ENCODE data around the gene MT1B.

Gene MT1B

DNA sequence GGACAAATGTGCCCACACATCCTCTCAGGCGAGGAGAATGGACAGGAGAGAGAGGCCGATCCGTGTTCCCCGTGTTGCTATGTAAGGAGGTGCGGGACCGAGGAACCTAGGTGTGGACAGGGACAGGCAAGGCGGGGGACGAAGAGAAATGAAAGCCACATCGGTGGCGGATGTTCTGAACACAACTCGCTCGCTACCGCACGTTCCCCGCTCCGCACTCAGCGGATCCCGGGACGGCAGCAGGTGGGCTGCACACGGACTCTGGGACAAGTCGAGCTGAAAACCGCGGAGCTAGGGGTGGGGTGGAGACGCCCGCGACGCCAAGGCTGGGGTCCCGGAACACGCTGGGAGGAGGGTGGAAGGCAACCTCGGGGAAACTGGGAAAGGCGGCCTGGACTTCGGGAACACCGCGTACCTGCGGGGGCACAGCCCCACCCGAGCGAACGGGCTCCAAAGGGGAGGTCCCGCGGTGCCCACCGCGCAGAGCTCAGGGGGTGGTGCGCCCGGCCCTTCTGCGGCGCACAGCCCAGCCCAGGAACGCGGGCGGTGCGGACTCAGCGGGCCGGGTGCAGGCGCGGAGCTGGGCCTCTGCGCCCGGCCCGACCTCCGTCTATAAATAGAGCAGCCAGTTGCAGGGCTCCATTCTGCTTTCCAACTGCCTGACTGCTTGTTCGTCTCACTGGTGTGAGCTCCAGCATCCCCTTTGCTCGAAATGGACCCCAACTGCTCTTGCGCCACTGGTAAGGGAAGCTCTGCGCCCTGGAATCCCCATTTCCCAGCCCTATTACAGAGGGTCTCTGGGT lies 26.3 kb upstream of the MT1B start, which contains the start of gene MT1E:
TSS of gene MT1E (plus strand) at position 642 of the 803 bp plus-strand sequence. CDS start at position 713, 71 bp downstream.
- no peak within 1 kb of the TSS for H3K27ac ChIP-seq (ENCODE audit: low read length)

GRCh38 chr16:56625943-56626654 lies 25.6 kb upstream of the MT1B start:
- H3K4me2 ChIP-seq (ENCODE audit: low read length): peak overlapping the region; percentile 71
- TF ChIP-seq CTCF (IDR thresholded peaks at IDR 0.05; ENCODE audit: low read depth, low read length) (no peak), EZH2phosphoT487 (IDR thresholded peaks at IDR 0.05; ENCODE audit: low read depth) (no peak)
- H3K4me3 ChIP-seq (ENCODE audit: low read length): peak overlapping the region; percentile 80
- H3K79me2 ChIP-seq (ENCODE audit: low read length): no peaks in the 10 kb centered on the region
- peaks cover 24% of the 10 kb centered on the region for H3K4me1 ChIP-seq (ENCODE audit: low read length)
- no peaks in the 10 kb centered on the region for H3K9me3 ChIP-seq (ENCODE audit: insufficient read depth, low read length)
- peaks cover 12% of the 10 kb centered on the region for H3K27me3 ChIP-seq (ENCODE audit: low read depth, low read length)
- H4K20me1 ChIP-seq (ENCODE audit: insufficient read depth, low read length): no peaks in the 10 kb centered on the region
- peak overlapping the region; percentile 53 for H3K9ac ChIP-seq (ENCODE audit: low read length)
- H3K36me3 ChIP-seq (replicated peaks; ENCODE audit: low read depth, low read length): no peaks in the 10 kb centered on the region
- H3K27ac ChIP-seq (ENCODE audit: low read length): no peak overlapping the region
- H2AFZ ChIP-seq (ENCODE audit: low read depth, low read length): peak overlapping the region; percentile 58; the same call in 1 of the 2 replicates

More for the DNA sequence above, 26.3 kb upstream of the MT1B start, which contains the start of gene MT1E:
- no peaks in the 10 kb centered on the region for H3K36me3 ChIP-seq (replicated peaks; ENCODE audit: low read depth, low read length)
- H3K27me3 ChIP-seq (ENCODE audit: low read depth, low read length): peaks cover 12% of the 10 kb centered on the region
- H3K4me2 ChIP-seq (ENCODE audit: low read length): peak within 1 kb of the TSS; percentile 71
- H3K9me3 ChIP-seq (ENCODE audit: insufficient read depth, low read length): no peaks in the 10 kb centered on the region
- H3K4me3 ChIP-seq (ENCODE audit: low read length): peak within 1 kb of the TSS; percentile 80
- H2AFZ ChIP-seq (ENCODE audit: low read depth, low read length): peak within 1 kb of the TSS; percentile 58; the same call in 1 of the 2 replicates
- H3K79me2 ChIP-seq (ENCODE audit: low read length): no peaks in the 10 kb centered on the region
- H3K9ac ChIP-seq (ENCODE audit: low read length): peak within 1 kb of the TSS; percentile 53
- H3K4me1 ChIP-seq (ENCODE audit: low read length): peaks cover 18% of the 10 kb centered on the region
- no peaks in the 10 kb centered on the region for H4K20me1 ChIP-seq (ENCODE audit: insufficient read depth, low read length)
- no peak for TF ChIP-seq EZH2phosphoT487 (IDR thresholded peaks at IDR 0.05; ENCODE audit: low read depth)
- no peak for TF ChIP-seq CTCF (IDR thresholded peaks at IDR 0.05; ENCODE audit: low read depth, low read length)

DNA sequence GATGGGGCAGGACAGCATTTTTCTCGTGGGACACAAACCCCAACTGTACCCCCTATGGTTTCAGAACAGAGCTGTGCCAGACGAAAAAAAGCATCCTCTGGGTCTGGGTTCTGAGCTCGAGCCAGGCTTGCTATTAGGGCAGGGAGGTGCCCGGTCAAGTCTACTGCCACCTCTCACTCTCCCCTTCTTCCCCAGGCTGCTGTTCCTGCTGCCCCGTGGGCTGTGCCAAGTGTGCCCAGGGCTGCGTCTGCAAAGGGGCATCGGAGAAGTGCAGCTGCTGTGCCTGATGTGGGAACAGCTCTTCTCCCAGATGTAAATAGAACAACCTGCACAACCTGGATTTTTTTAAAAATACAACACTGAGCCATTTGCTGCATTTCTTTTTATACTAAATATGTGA lies 25.0 kb upstream of the MT1B start:
- no peaks in the 10 kb centered on the region for H3K9me3 ChIP-seq (ENCODE audit: insufficient read depth, low read length)
- H3K4me3 ChIP-seq (ENCODE audit: low read length): no peak overlapping the region
- H3K4me2 ChIP-seq (ENCODE audit: low read length): no peak overlapping the region
- no peaks in the 10 kb centered on the region for H3K36me3 ChIP-seq (replicated peaks; ENCODE audit: low read depth, low read length)
- no peak overlapping the region for H3K9ac ChIP-seq (ENCODE audit: low read length)
- H3K4me1 ChIP-seq (ENCODE audit: low read length): peaks cover 24% of the 10 kb centered on the region
- no peaks in the 10 kb centered on the region for H4K20me1 ChIP-seq (ENCODE audit: insufficient read depth, low read length)
- H3K79me2 ChIP-seq (ENCODE audit: low read length): no peaks in the 10 kb centered on the region
- H3K27ac ChIP-seq (ENCODE audit: low read length): no peak overlapping the region
- H2AFZ ChIP-seq (ENCODE audit: low read depth, low read length): no peak overlapping the region
- TF ChIP-seq EZH2phosphoT487 (IDR thresholded peaks at IDR 0.05; ENCODE audit: low read depth) (no peak), CTCF (IDR thresholded peaks at IDR 0.05; ENCODE audit: low read depth, low read length) (no peak)
- H3K27me3 ChIP-seq (ENCODE audit: low read depth, low read length): peaks cover 12% of the 10 kb centered on the region

Measured in OCI-LY3 (cell line).